ENCODE results near the gene SMPD3. TPM values are rescaled to one million over a fixed set of nuclear protein-coding genes. Genes with fewer than 3 reads are reported as not detected.

SMPD3 gene
- polyA plus RNA-seq, 2 of the 4 experiments (the other 2 are of a cell fraction) = 0.04 to 0.13 TPM

- 48% methylated on average over 4 of the region's 4 CpGs for WGBS (ENCODE audit: missing lambda C conversion rate)
- Histone ChIP-seq H3K9me3 (no peaks in the 10 kb centered on the region), H3K4me3 (no peak overlapping the region), H3K27ac (no peak overlapping the region), H3K4me2 (no peak overlapping the region), H3K4me1 (no peaks in the 10 kb centered on the region)
- no peak for TF ChIP-seq RFX5 (IDR thresholded peaks at IDR 0.05)
- TF ChIP-seq CHD4 (IDR thresholded peaks at IDR 0.05; ENCODE audit: borderline replicate concordance) = no peak
- FAIRE-seq (no peak), DNase-seq (ENCODE audit: low read depth in 1 of 2, low spot score in 1 of 2) (no peak), ATAC-seq (no peak)
- POLR2A ChIA-PET = no interaction called here
- CTCF ChIA-PET = interaction anchor here (2.1 kb wide), 1 partner anchor 16 kb away, joined by 4 read pairs; no protein-coding TSS in a partner anchor
Measured at GRCh38 chr16:68429076-68429854, 19.0 kb downstream of the SMPD3 start.

- Histone ChIP-seq H3K4me1 (no peaks in the 10 kb centered on the region), H3K27ac (no peak overlapping the region), H3K9me3 (no peaks in the 10 kb centered on the region), H3K4me2 (no peak overlapping the region), H3K4me3 (no peak overlapping the region)
- 43% methylated on average over 5 of the region's 5 CpGs for WGBS (ENCODE audit: missing lambda C conversion rate)
- TF ChIP-seq TFCP2L1 (CRISPR knock-in tag; IDR thresholded peaks at IDR 0.05) (no peak), HEYL (CRISPR knock-in tag; IDR thresholded peaks at IDR 0.05) (no peak), ATOH8 (CRISPR knock-in tag; IDR thresholded peaks at IDR 0.05; ENCODE audit: low read depth) (no peak), HOXB13 (CRISPR knock-in tag; IDR thresholded peaks at IDR 0.05; ENCODE audit: low read depth) (no peak), RNF2 (IDR thresholded peaks at IDR 0.05; ENCODE audit: borderline replicate concordance, low read depth) (no peak), RARB (CRISPR knock-in tag; IDR thresholded peaks at IDR 0.05) (no peak), HMGXB4 (CRISPR knock-in tag; IDR thresholded peaks at IDR 0.05; ENCODE audit: borderline replicate concordance) (no peak), RCOR1 (IDR thresholded peaks at IDR 0.05; ENCODE audit: low read depth, low read length) (no peak), ZNF302 (CRISPR knock-in tag; IDR thresholded peaks at IDR 0.05) (no peak), NFE2L2 (conservative IDR thresholded peaks at IDR 0.05; ENCODE audit: low read length) (no peak), NPAS2 (CRISPR knock-in tag; IDR thresholded peaks at IDR 0.05; ENCODE audit: borderline replicate concordance) (no peak), CBX8 (IDR thresholded peaks at IDR 0.05) (no peak), SREBF2 (IDR thresholded peaks at IDR 0.05) (no peak), FOSL2 (IDR thresholded peaks at IDR 0.05) (no peak), FOSL2 (CRISPR knock-in tag; IDR thresholded peaks at IDR 0.05) (no peak), SMC3 (IDR thresholded peaks at IDR 0.05) (no peak), REST (IDR thresholded peaks at IDR 0.05) (no peak), POLR2A (IDR thresholded peaks at IDR 0.05; ENCODE audit: low read length) (no peak), MAZ (IDR thresholded peaks at IDR 0.05; ENCODE audit: borderline replicate concordance, low read depth, low read length) (no peak), MAFK (IDR thresholded peaks at IDR 0.05; ENCODE audit: partially characterized antibody) (no peak), ZFP36 (IDR thresholded peaks at IDR 0.05; ENCODE audit: borderline replicate concordance, partially characterized antibody) (no peak)
- ATAC-seq (no peak), FAIRE-seq (no peak), DNase-seq (ENCODE audit: low read depth in 1 of 2, low spot score in 1 of 2) (no peak)
- ChIA-PET POLR2A (no interaction called here), CTCF (interaction anchor here (1.0 kb wide), 1 partner anchor 19 kb away, joined by 3 read pairs; no protein-coding TSS in a partner anchor)
Measured at GRCh38 chr16:68427649-68428303, 20.5 kb downstream of the SMPD3 start.
